ENCODE measurements around the gene TECTA.

TECTA gene

GRCh38 chr11:121194731-121195596 lies 93.9 kb downstream of the TECTA start:
- DNase-seq: peak; percentile 66

- DNase-seq: no peak
These were observed 97.4 kb downstream of the TECTA start for GRCh38 chr11:121198491-121198890.

- DNase-seq: no peak
These were observed 98.5 kb downstream of the TECTA start for GRCh38 chr11:121199516-121199915.

- DNase-seq: no peak
These were observed 105.8 kb downstream of the TECTA start for GRCh38 chr11:121206810-121207209.

- DNase-seq: no peak
These were observed 106.6 kb downstream of the TECTA start for GRCh38 chr11:121207485-121208115.

- DNase-seq: no peak
These were observed 109.5 kb downstream of the TECTA start for GRCh38 chr11:121210445-121211080.

- DNase-seq: no peak
These were observed 110.6 kb downstream of the TECTA start for GRCh38 chr11:121211626-121212025.

GRCh38 chr11:121212536-121213361 lies 111.7 kb downstream of the TECTA start:
- DNase-seq: no peak

- no peak for DNase-seq
These were observed 112.4 kb downstream of the TECTA start for GRCh38 chr11:121213362-121213893.

GRCh38 chr11:121214861-121215260 lies 113.8 kb downstream of the TECTA start:
- no peak for DNase-seq

GRCh38 chr11:121221496-121222200 lies 120.6 kb downstream of the TECTA start:
- no peak for DNase-seq

- DNase-seq: no peak
These were observed 122.1 kb downstream of the TECTA start for GRCh38 chr11:121223161-121223560.

GRCh38 chr11:121225382-121225781 lies 124.3 kb downstream of the TECTA start:
- DNase-seq: no peak

GRCh38 chr11:121226415-121227263 lies 125.6 kb downstream of the TECTA start:
- no peak for DNase-seq

- DNase-seq: no peak
These were observed 127.8 kb downstream of the TECTA start for GRCh38 chr11:121228851-121229250.

- DNase-seq: no peak
These were observed 128.6 kb downstream of the TECTA start for GRCh38 chr11:121229495-121230215.

GRCh38 chr11:121231576-121232278 lies 130.7 kb downstream of the TECTA start:
- no peak for DNase-seq

GRCh38 chr11:121235057-121235456 lies 134.0 kb downstream of the TECTA start:
- DNase-seq: no peak

GRCh38 chr11:121236115-121237001 lies 135.3 kb downstream of the TECTA start:
- no peak for DNase-seq

Measured in NCI-H1436 (cell line).